ENCODE results near the gene TRIM72. TPM values are rescaled to one million over a fixed set of nuclear protein-coding genes. Genes with fewer than 3 reads are reported as not detected.

TRIM72 gene
- total and polyA plus RNA-seq, 9 of the 15 experiments (the other 6 are each of a cell fraction or from before 2014, with no cell fraction given) = under 0.01 TPM; not detected in 8

GRCh38 chr16:31186930-31187807, 26.8 kb upstream of the TRIM72 start (continued):
- TF ChIP-seq SUPT5H (IDR thresholded peaks at IDR 0.05) = peak; percentile 50
- TF ChIP-seq POU5F1 (IDR thresholded peaks at IDR 0.05; ENCODE audit: borderline replicate concordance, low read depth, low read length, partially characterized antibody) = no peak
- TF ChIP-seq SRF (CRISPR knock-in tag; IDR thresholded peaks at IDR 0.05) = no peak
- TF ChIP-seq AFF4 (CRISPR knock-in tag; IDR thresholded peaks at IDR 0.05) = peak; percentile 86; the same call in 1 of the 2 replicates
- peak; percentile 67; the same call in 1 of the 2 replicates for TF ChIP-seq RERE (CRISPR knock-in tag; IDR thresholded peaks at IDR 0.05; ENCODE audit: borderline replicate concordance)
- TF ChIP-seq POLR2AphosphoS5 (IDR thresholded peaks at IDR 0.05; ENCODE audit: control insufficient read depth, insufficient read depth, low read depth, low read length) = 0 out of 2 replicates have a peak, but pooled peaks have one; percentile 10
- TF ChIP-seq TCF3 (CRISPR knock-in tag; IDR thresholded peaks at IDR 0.05) = no peak
- peak; percentile 65; the same call in 1 of the 2 replicates for TF ChIP-seq HBP1 (CRISPR knock-in tag; IDR thresholded peaks at IDR 0.05)
- peak; percentile 82; the same call in 1 of the 2 replicates for TF ChIP-seq FOXK1 (CRISPR knock-in tag; IDR thresholded peaks at IDR 0.05; ENCODE audit: borderline replicate concordance)
- TF ChIP-seq HMGXB4 (CRISPR knock-in tag; IDR thresholded peaks at IDR 0.05) = peak; percentile 43; the same call in 1 of the 2 replicates
- no peak for TF ChIP-seq IRF9 (tag; IDR thresholded peaks at IDR 0.05)

Data from K562 (cell line).